ENCODE data around the gene WBP2. TPM values are rescaled to one million over a fixed set of nuclear protein-coding genes. Genes with fewer than 3 reads are reported as not detected.
A peak's percentile ranks its signal among the peaks of the same experiment; 100 is the strongest.

WBP2 gene
- total and polyA plus RNA-seq, 2 of the 13 experiments (the other 11 are each of a cell fraction or from before 2014, with no cell fraction given) = 29.2 to 29.5 TPM

DNA sequence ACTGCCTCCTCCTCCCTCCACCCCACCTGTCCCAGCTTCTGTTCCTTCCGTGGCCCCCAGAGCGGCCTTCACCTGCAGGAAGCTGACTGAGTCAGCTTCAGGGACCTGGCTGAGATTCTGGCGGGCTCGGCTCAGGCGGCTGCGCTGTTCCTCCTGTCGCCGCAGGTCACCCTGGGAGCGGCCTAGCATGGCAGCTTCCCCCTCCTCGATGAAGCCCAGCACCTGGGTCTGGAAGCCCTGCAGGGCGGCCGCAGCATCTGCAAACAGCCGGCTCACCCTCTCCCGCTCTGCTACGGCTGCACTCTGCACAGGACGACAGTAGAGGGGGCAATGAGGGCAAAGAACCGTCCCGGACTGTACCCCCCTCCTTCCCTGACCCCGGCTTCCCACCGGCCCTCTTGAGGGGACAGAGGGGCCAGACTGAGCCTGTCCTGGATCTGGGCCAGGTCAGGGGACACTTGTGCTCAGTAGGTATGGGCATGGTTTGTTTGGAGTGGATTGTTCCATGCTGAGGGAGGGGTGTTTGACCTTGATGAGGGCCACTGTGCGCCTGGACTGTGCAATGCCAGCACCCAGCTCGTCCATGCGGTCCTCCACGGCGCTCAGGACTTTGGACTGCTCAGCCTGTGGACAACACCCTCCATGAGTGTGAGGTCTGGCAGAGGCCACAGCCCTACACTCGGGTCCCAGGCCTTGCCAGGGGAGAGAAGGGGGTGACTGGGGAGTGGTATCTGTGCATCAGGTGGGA is 21.2 kb upstream of the WBP2 start (continued):
- TF ChIP-seq, protein P1, sequence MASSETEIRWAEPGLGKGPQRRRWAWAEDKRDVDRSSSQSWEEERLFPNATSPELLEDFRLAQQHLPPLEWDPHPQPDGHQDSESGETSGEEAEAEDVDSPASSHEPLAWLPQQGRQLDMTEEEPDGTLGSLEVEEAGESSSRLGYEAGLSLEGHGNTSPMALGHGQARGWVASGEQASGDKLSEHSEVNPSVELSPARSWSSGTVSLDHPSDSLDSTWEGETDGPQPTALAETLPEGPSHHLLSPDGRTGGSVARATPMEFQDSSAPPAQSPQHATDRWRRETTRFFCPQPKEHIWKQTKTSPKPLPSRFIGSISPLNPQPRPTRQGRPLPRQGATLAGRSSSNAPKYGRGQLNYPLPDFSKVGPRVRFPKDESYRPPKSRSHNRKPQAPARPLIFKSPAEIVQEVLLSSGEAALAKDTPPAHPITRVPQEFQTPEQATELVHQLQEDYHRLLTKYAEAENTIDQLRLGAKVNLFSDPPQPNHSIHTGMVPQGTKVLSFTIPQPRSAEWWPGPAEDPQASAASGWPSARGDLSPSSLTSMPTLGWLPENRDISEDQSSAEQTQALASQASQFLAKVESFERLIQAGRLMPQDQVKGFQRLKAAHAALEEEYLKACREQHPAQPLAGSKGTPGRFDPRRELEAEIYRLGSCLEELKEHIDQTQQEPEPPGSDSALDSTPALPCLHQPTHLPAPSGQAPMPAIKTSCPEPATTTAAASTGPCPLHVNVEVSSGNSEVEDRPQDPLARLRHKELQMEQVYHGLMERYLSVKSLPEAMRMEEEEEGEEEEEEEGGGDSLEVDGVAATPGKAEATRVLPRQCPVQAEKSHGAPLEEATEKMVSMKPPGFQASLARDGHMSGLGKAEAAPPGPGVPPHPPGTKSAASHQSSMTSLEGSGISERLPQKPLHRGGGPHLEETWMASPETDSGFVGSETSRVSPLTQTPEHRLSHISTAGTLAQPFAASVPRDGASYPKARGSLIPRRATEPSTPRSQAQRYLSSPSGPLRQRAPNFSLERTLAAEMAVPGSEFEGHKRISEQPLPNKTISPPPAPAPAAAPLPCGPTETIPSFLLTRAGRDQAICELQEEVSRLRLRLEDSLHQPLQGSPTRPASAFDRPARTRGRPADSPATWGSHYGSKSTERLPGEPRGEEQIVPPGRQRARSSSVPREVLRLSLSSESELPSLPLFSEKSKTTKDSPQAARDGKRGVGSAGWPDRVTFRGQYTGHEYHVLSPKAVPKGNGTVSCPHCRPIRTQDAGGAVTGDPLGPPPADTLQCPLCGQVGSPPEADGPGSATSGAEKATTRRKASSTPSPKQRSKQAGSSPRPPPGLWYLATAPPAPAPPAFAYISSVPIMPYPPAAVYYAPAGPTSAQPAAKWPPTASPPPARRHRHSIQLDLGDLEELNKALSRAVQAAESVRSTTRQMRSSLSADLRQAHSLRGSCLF (CRISPR knock-in tag; IDR thresholded peaks at IDR 0.05; ENCODE audit: borderline replicate concordance) = no peak
- TF ChIP-seq JUNB (CRISPR knock-in tag; IDR thresholded peaks at IDR 0.05; ENCODE audit: borderline replicate concordance) (no peak), ZNF235 (CRISPR knock-in tag; IDR thresholded peaks at IDR 0.05; ENCODE audit: borderline replicate concordance) (peak; percentile 71; the same call in 1 of the 2 replicates), ZBTB42 (CRISPR knock-in tag; IDR thresholded peaks at IDR 0.05) (no peak), NFIB (CRISPR knock-in tag; IDR thresholded peaks at IDR 0.05; ENCODE audit: borderline replicate concordance) (0 out of 2 replicates have a peak, but pooled peaks have one; percentile 8), NFYB (CRISPR knock-in tag; IDR thresholded peaks at IDR 0.05) (no peak), KDM3A (CRISPR knock-in tag; IDR thresholded peaks at IDR 0.05; ENCODE audit: low read depth) (no peak; the same call in 1 of the 2 replicates), ZNF703 (CRISPR knock-in tag; IDR thresholded peaks at IDR 0.05; ENCODE audit: borderline replicate concordance) (peak; percentile 98), SUZ12 (IDR thresholded peaks at IDR 0.05; ENCODE audit: low read depth, low read length) (no peak), RARG (CRISPR knock-in tag; IDR thresholded peaks at IDR 0.05; ENCODE audit: low read depth) (0 out of 2 replicates have a peak, but pooled peaks have one; percentile 35), CEBPG (CRISPR knock-in tag; IDR thresholded peaks at IDR 0.05) (peak; percentile 82), NFKB2 (CRISPR knock-in tag; IDR thresholded peaks at IDR 0.05; ENCODE audit: borderline replicate concordance) (peak; percentile 90; the same call in 1 of the 2 replicates), PRMT3 (CRISPR knock-in tag; IDR thresholded peaks at IDR 0.05; ENCODE audit: borderline replicate concordance, low read depth) (0 out of 2 replicates have a peak, but pooled peaks have one; percentile 91), SNRNP70 (IDR thresholded peaks at IDR 0.05; ENCODE audit: low read depth, low read length) (no peak)
- TF ChIP-seq, protein P2, sequence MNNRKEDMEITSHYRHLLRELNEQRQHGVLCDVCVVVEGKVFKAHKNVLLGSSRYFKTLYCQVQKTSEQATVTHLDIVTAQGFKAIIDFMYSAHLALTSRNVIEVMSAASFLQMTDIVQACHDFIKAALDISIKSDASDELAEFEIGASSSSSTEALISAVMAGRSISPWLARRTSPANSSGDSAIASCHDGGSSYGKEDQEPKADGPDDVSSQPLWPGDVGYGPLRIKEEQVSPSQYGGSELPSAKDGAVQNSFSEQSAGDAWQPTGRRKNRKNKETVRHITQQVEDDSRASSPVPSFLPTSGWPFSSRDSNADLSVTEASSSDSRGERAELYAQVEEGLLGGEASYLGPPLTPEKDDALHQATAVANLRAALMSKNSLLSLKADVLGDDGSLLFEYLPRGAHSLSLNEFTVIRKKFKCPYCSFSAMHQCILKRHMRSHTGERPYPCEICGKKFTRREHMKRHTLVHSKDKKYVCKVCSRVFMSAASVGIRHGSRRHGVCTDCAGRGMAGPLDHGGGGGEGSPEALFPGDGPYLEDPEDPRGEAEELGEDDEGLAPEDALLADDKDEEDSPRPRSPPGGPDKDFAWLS (CRISPR knock-in tag; IDR thresholded peaks at IDR 0.05; ENCODE audit: borderline replicate concordance) = peak; percentile 96; the same call in 1 of the 2 replicates
- TF ChIP-seq, protein P3, sequence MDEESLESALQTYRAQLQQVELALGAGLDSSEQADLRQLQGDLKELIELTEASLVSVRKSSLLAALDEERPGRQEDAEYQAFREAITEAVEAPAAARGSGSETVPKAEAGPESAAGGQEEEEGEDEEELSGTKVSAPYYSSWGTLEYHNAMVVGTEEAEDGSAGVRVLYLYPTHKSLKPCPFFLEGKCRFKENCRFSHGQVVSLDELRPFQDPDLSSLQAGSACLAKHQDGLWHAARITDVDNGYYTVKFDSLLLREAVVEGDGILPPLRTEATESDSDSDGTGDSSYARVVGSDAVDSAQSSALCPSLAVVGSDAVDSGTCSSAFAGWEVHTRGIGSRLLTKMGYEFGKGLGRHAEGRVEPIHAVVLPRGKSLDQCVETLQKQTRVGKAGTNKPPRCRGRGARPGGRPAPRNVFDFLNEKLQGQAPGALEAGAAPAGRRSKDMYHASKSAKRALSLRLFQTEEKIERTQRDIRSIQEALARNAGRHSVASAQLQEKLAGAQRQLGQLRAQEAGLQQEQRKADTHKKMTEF (CRISPR knock-in tag; IDR thresholded peaks at IDR 0.05) = peak; percentile 95

All from HepG2 (cell line).